Caki2 (cell line): Measurements from ENCODE around the gene KYNU. TPM values are rescaled to one million over a fixed set of nuclear protein-coding genes. Genes with fewer than 3 reads are reported as not detected.
A peak's percentile ranks its signal among the peaks of the same experiment; 100 is the strongest.
"Not testable (repeated sequence)": the region's sequence is repeated elsewhere in the genome, so short reads cannot be mapped to it uniquely, and the experiment has no call there.

ENCODE experiments used
- DNase-seq: peaks from one replicate; pipeline ENCODE4 v3.0.0-alpha.2; 2015; ENCODE audit warnings: low read depth
- in situ Hi-C: cut with HindIII; loops from 2 replicates; pipeline ENCODE4 v1.10.0; 2016; ENCODE audit warnings: low sequenced_read_pairs, low pct_unique_long_range_greater_than_20kb, mixed read lengths
- total RNA-seq: library from RNA; depleted of rRNA; stranded (reverse); fragments of >200 nt; shearing (Covaris generic); gene quantifications from 2 replicates; pipeline ENCODE4 v1.2.3, GENCODE V29; 2014; ENCODE audit warnings: low replicate concordance

KYNU gene
- total RNA-seq, 1 experiment from 2014 or later: 132 TPM

GRCh38 chr2:142944721-142945120, 67.3 kb downstream of the KYNU start:
- in situ Hi-C loops: no loop called here
- no peak for DNase-seq

GRCh38 chr2:142946941-142947340, 69.5 kb downstream of the KYNU start:
- in situ Hi-C loops: no loop called here
- DNase-seq: no peak

GRCh38 chr2:142948723-142949122, 71.3 kb downstream of the KYNU start:
- in situ Hi-C loops: not testable (repeated sequence)

GRCh38 chr2:142950323-142950722, 72.9 kb downstream of the KYNU start:
- DNase-seq, in situ Hi-C loops: not testable (repeated sequence)

More at GRCh38 chr2:142948723-142949122, 71.3 kb downstream of the KYNU start:
- DNase-seq: not testable (repeated sequence)

GRCh38 chr2:142951190-142952007, 73.9 kb downstream of the KYNU start:
- DNase-seq: no peak
- in situ Hi-C loops: no loop called here

GRCh38 chr2:142952018-142952417, 74.6 kb downstream of the KYNU start:
- DNase-seq: no peak
- in situ Hi-C loops: no loop called here

- in situ Hi-C loops: no loop called here
- no peak for DNase-seq
These were observed 75.5 kb downstream of the KYNU start for GRCh38 chr2:142952793-142953494.

- DNase-seq: peak; percentile 16
- in situ Hi-C loops: no loop called here
These were observed 77.0 kb downstream of the KYNU start for GRCh38 chr2:142954493-142954892.

- in situ Hi-C loops: no loop called here
- DNase-seq: no peak
These were observed 79.7 kb downstream of the KYNU start for GRCh38 chr2:142957144-142957543.

GRCh38 chr2:142961202-142961601, 83.7 kb downstream of the KYNU start:
- in situ Hi-C loops: no loop called here
- DNase-seq: no peak

GRCh38 chr2:142965443-142965842, 88.0 kb downstream of the KYNU start:
- in situ Hi-C loops: no loop called here
- DNase-seq: no peak

GRCh38 chr2:142966284-142966683, 88.8 kb downstream of the KYNU start:
- in situ Hi-C loops: no loop called here
- DNase-seq: no peak

GRCh38 chr2:142967060-142967459, 89.6 kb downstream of the KYNU start:
- in situ Hi-C loops: no loop called here
- DNase-seq: no peak

- DNase-seq: no peak
- in situ Hi-C loops: no loop called here
These were observed 95.8 kb downstream of the KYNU start for GRCh38 chr2:142973160-142973821.

- in situ Hi-C loops: no loop called here
- DNase-seq: no peak
These were observed 96.4 kb downstream of the KYNU start for GRCh38 chr2:142973822-142974207.

GRCh38 chr2:142974288-142975024, 97.0 kb downstream of the KYNU start:
- DNase-seq: peak; percentile 63
- in situ Hi-C loops: no loop called here

GRCh38 chr2:142975239-142975638, 97.8 kb downstream of the KYNU start:
- DNase-seq: no peak
- in situ Hi-C loops: no loop called here

- DNase-seq: peak; percentile 29
- in situ Hi-C loops: no loop called here
These were observed 103.0 kb downstream of the KYNU start for GRCh38 chr2:142980246-142981068.
